K562 (cell line): ENCODE results near the gene TFE3. TPM values are rescaled to one million over a fixed set of nuclear protein-coding genes. Genes with fewer than 3 reads are reported as not detected.

Experiments
- ATAC-seq: fragments of 200-7000 bp; cut with Tn5 transposase; 3 replicates; pipeline ENCODE4 v1.9.1; 2020; ENCODE audit warnings: moderate library complexity
- BruUV-seq: library from RNA; stranded (reverse); fragments of 400-500 nt; replicated peaks from 2 replicates; lab custom pipeline; 2021; lab: Mats Ljungman, UMichigan
- CTCF ChIA-PET: fragments of 300-600 bp; formaldehyde crosslinking; extraction: SDS; loops from one replicate; lab custom pipeline; 2021; ENCODE audit warnings: low intra/inter-chr PET ratio; lab: Yijun Ruan, JAX
- POLR2A ChIA-PET: fragments of 300-600, 350-650 bp; sonication (Branson Sonifier 250); formaldehyde crosslinking; extraction: SDS; loops from one replicate; lab custom pipeline; 2021; ENCODE audit warnings: antibody characterized with exemption, inconsistent platforms; lab: Yijun Ruan, JAX
- DNase-seq, 4 experiments: peaks; one replicate each; pipeline versions ENCODE4 v3.0.0 to v3.0.0-alpha.2; 2011 to 2018; ENCODE audit warnings: low spot score in 3 of 4, mixed read lengths in 3 of 4; ENCODE audit errors: extremely low read depth in 1 of 4
- FAIRE-seq: peaks from 2 replicates; lab custom pipeline; 2011; peaks lifted over from hg19 to GRCh38; lab: Jason Lieb, UNC
- H2AFZ ChIP-seq: 2 replicates; pipeline ENCODE4 v1.6.0; 2011; ENCODE audit warnings: low read depth, low read length, control low read depth, inconsistent platforms
- H3K27ac ChIP-seq: fragments of 200-600 bp; 3 replicates; pipeline ENCODE4 v1.8.0; 2011; ENCODE audit warnings: low read depth, mild to moderate bottlenecking, control low read depth, inconsistent platforms, low read length, moderate library complexity, mixed read lengths; ENCODE audit errors: extremely low read depth
- H3K27me3 ChIP-seq, 2 experiments: fragments of 300-600 bp in 1 of 2; 2 replicates in 1 of 2; 3 replicates in 1 of 2; pipeline versions ENCODE4 v1.6.0 to v1.8.0; 2011; ENCODE audit warnings: inconsistent platforms in 2 of 2, low read length in 2 of 2, mild to moderate bottlenecking in 1 of 2, mixed read lengths in 1 of 2, moderate library complexity in 1 of 2; ENCODE audit not compliant: control insufficient read depth in 2 of 2, insufficient read depth in 2 of 2
- H3K36me3 ChIP-seq: fragments of 300-600 bp; 3 replicates; pipeline ENCODE4 v1.8.0; 2011; ENCODE audit warnings: mild to moderate bottlenecking, low read length, inconsistent platforms; ENCODE audit not compliant: control insufficient read depth, insufficient read depth
- H3K4me1 ChIP-seq, 2 experiments: fragments of 200-600 bp in 1 of 2; replicated peaks in 1 of 2; 2 replicates in 1 of 2; 3 replicates in 1 of 2; pipeline versions ENCODE4 v1.5.1 to v1.8.0; 2011; ENCODE audit warnings: inconsistent platforms in 2 of 2, low read length in 2 of 2, mild to moderate bottlenecking in 1 of 2, mixed read lengths in 1 of 2, moderate library complexity in 1 of 2; ENCODE audit not compliant: control insufficient read depth in 2 of 2, insufficient read depth in 2 of 2
- H3K4me2 ChIP-seq: 2 replicates; pipeline ENCODE4 v1.6.1; 2011; ENCODE audit warnings: low read length, control low read depth, inconsistent platforms, mixed read lengths; ENCODE audit not compliant: insufficient read depth
- H3K4me3 ChIP-seq: fragments of 200-600 bp; sonication (generic), shearing (Covaris generic); 2 replicates; pipeline ENCODE4 v1.5.1; 2016; ENCODE audit warnings: control low read depth, inconsistent platforms
- H3K79me2 ChIP-seq: fragments of 200-600 bp; 3 replicates; pipeline ENCODE4 v1.8.0; 2011; ENCODE audit warnings: low read length, inconsistent platforms; ENCODE audit not compliant: control insufficient read depth, insufficient read depth
- H3K9ac ChIP-seq, 2 experiments: 2 replicates each; pipeline versions ENCODE4 v1.6.0 to v1.6.1; 2011; ENCODE audit warnings: low read depth in 2 of 2, low read length in 2 of 2, control low read depth in 1 of 2, inconsistent platforms in 1 of 2, mild to moderate bottlenecking in 1 of 2, mixed read lengths in 1 of 2; ENCODE audit not compliant: insufficient read depth in 1 of 2
- H3K9me1 ChIP-seq: one replicate; pipeline ENCODE4 v1.6.0; 2011; ENCODE audit warnings: inconsistent platforms, mild to moderate bottlenecking, low read length, moderate library complexity; ENCODE audit not compliant: control insufficient read depth, insufficient read depth
- H3K9me3 ChIP-seq: replicated peaks from 2 replicates; pipeline ENCODE4 v1.5.1; 2011; ENCODE audit warnings: low read depth, low read length, inconsistent platforms; ENCODE audit not compliant: control insufficient read depth, insufficient read depth
- H4K20me1 ChIP-seq: replicated peaks from 2 replicates; pipeline ENCODE4 v1.6.1; 2011; ENCODE audit warnings: low read length, inconsistent platforms, mixed read lengths; ENCODE audit not compliant: control insufficient read depth, insufficient read depth
- HES1 ChIP-seq: fragments of 450-650 bp; IDR thresholded peaks from 2 replicates; pipeline ENCODE4 v1.6.1; 2016; ENCODE audit warnings: low read depth, mild to moderate bottlenecking, moderate library complexity
- HSF4 ChIP-seq: fragments of 250-450 bp; sonication (Bioruptor Pico); IDR thresholded peaks from 2 replicates; pipeline ENCODE4 v2.1.2; 2022; ENCODE audit warnings: mild to moderate bottlenecking, moderate library complexity, borderline replicate concordance
- SLC30A9 ChIP-seq: fragments of 250-450 bp; sonication (Bioruptor Pico); IDR thresholded peaks from 2 replicates; pipeline ENCODE4 v1.8.0; 2022; ENCODE audit warnings: mild to moderate bottlenecking, moderate library complexity
- TRIM28 ChIP-seq: fragments of 450-650 bp; IDR thresholded peaks from 2 replicates; pipeline ENCODE4 v1.6.1; 2017
- ZBTB33 ChIP-seq: sonication (generic); formaldehyde crosslinking; IDR thresholded peaks from 2 replicates; pipeline ENCODE4 v1.8.1; 2023; ENCODE audit warnings: mild to moderate bottlenecking, missing genetic modification reagents
- WGBS: fragments of 100-300 bp; shearing (Covaris generic); methylation state at CpG from one replicate; pipeline ENCODE4 v1.1.6; 2016; ENCODE audit warnings: low coverage, mixed read lengths; ENCODE audit not compliant: insufficient coverage; ENCODE audit errors: missing lambda C conversion rate; 5-methylcytosine and 5-hydroxymethylcytosine counted together
- in situ Hi-C: fragments of 300-500 bp; cut with MboI; formaldehyde crosslinking; loops from 4 replicates; pipeline ENCODE4 v1.15.0; 2018; ENCODE audit warnings: inconsistent platforms, mixed read lengths
- intact Hi-C: fragments of 100-400 bp; cut with micrococcal nuclease; formaldehyde crosslinking; loops from 2 replicates; pipeline ENCODE4 v1.14.2; 2022
- polyA plus RNA-seq, 8 experiments: library from polyadenylated mRNA; depleted of rRNA in 4 of 8; stranded (reverse) in 5 of 8; unstranded in 3 of 8; fragments of >200 nt; fragmentation: Nextera tagmentation in 2 of 8; fragmentation: Illumina TruSeq in 1 of 8; extraction: Ambion mirVana in 2 of 8; extraction: Trizol in 1 of 8; gene quantifications; 2 replicates each; pipeline versions ENCODE4 v1.2.1 to v1.2.3, GENCODE V29; 2011 to 2014; ENCODE audit warnings: inconsistent platforms in 1 of 8, missing spikeins in 1 of 8
- total RNA-seq, 7 experiments: library from RNA; depleted of rRNA in 6 of 7; stranded (reverse); fragments of >200 nt in 6 of 7; fragmentation: Illumina TruSeq in 2 of 7; extraction: Trizol in 2 of 7; gene quantifications; 2 replicates each; pipeline versions ENCODE4 v1.2.1 to v1.2.3, GENCODE V29; 2011 to 2021; ENCODE audit warnings: low replicate concordance in 1 of 7

The TFE3 gene
- total and polyA plus RNA-seq, 9 of the 15 experiments (the other 6 are each of a cell fraction or from before 2014, with no cell fraction given), result 1.9 to 20.3 (median 11.9) TPM

- TF ChIP-seq HES1 (no peak), SLC30A9 (CRISPR knock-in tag) (no peak), TRIM28 (0 out of 2 replicates have a peak, but pooled peaks have one; percentile 68), HSF4 (no peak), ZBTB33 (CRISPR knock-in tag) (no peak)
These were observed 11.1 kb upstream of the TFE3 start (continued) for GRCh38 chrX:49054073-49054762.

GRCh38 chrX:49053223-49054072, 10.3 kb upstream of the TFE3 start:
- Histone ChIP-seq H2AFZ (peak overlapping the region; percentile 90), H3K9me1 (no peaks in the 10 kb centered on the region), H3K79me2 (no peaks in the 10 kb centered on the region; the same call in 2 of the 3 replicates), H3K4me1 (peaks cover 0 to 11% of the 10 kb centered on the region in 2 experiments; a peak in 4 of 5 replicates), H3K9ac (peak overlapping the region; percentile 54 to 85), H3K4me3 (peak overlapping the region; percentile 42), H3K27ac (peak overlapping the region; percentile 77; the same call in 2 of the 3 replicates), H3K9me3 (no peaks in the 10 kb centered on the region; the same call in 1 of the 2 replicates), H3K36me3 (no peaks in the 10 kb centered on the region), H4K20me1 (no peaks in the 10 kb centered on the region), H3K27me3 (no peaks in the 10 kb centered on the region), H3K4me2 (peak overlapping the region; percentile 55)
- in situ Hi-C loops, result no loop called here
- POLR2A ChIA-PET, result interaction anchor here (1.0 kb wide), 1 partner anchor 9 kb away, joined by 5 read pairs; no protein-coding TSS in a partner anchor
- FAIRE-seq, result no peak
- WGBS, result 8% methylated on average over 8 of the region's 79 CpGs
- CTCF ChIA-PET, result no interaction called here
- intact Hi-C loops, result no loop called here
- peak; percentile 88 for ATAC-seq
- DNase-seq, result peak; percentile 74 to 80 (median 77)
- BruUV-seq, result no TSS peak
